Fibroblast of villous mesenchyme (primary cell): ENCODE data around the gene ARHGEF37. TPM values are rescaled to one million over a fixed set of nuclear protein-coding genes. Genes with fewer than 3 reads are reported as not detected.
A peak's percentile ranks its signal among the peaks of the same experiment; 100 is the strongest.

Source experiments
- DNase-seq: peaks from one replicate; pipeline ENCODE4 v3.0.0-alpha.2; 2010; ENCODE audit warnings: low read depth
- H3K4me3 ChIP-seq: 2 replicates; pipeline ENCODE4 v1.5.1; 2011; ENCODE audit warnings: low read depth, mild to moderate bottlenecking, low read length
- small RNA-seq: library from RNA; depleted of rRNA; stranded (forward); fragments of <200 nt; gene quantifications from one replicate; pipeline ENCODE3, GENCODE V24; 2012
- total RNA-seq: library from RNA; depleted of rRNA; stranded (reverse); fragments of >200 nt; gene quantifications from 2 replicates; pipeline ENCODE4 v1.2.3, GENCODE V29; 2012
- TF ChIP-seq, protein P1 (sequence below): IDR thresholded peaks from 2 replicates; pipeline ENCODE4 v1.5.1; 2012; ENCODE audit warnings: low read depth, mild to moderate bottlenecking, low read length; ENCODE audit not compliant: insufficient read depth

Gene ARHGEF37
- total RNA-seq, 1 donor = 0.43 TPM

DNA sequence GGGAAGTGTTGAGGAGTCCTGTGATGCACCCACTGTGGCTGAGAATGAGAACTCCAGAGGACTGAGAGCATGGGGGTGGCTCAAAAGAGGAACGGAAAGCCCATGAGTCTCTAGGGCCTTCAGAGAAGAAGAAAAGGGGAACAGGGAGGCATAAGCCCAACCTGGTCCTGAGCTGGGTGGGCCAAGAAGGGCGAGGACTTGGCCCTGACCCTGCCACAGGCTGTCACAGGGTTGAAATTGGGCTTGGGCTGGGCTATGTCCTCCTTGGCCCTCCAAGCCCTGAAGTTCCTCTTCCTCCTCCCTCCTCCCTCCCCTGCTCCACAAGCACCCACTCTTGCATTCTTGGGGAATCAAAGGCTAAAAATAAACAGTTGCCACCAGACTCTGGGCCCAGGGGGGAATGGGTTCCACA is 99.5 kb downstream of the ARHGEF37 start:
- TF ChIP-seq, protein P1, sequence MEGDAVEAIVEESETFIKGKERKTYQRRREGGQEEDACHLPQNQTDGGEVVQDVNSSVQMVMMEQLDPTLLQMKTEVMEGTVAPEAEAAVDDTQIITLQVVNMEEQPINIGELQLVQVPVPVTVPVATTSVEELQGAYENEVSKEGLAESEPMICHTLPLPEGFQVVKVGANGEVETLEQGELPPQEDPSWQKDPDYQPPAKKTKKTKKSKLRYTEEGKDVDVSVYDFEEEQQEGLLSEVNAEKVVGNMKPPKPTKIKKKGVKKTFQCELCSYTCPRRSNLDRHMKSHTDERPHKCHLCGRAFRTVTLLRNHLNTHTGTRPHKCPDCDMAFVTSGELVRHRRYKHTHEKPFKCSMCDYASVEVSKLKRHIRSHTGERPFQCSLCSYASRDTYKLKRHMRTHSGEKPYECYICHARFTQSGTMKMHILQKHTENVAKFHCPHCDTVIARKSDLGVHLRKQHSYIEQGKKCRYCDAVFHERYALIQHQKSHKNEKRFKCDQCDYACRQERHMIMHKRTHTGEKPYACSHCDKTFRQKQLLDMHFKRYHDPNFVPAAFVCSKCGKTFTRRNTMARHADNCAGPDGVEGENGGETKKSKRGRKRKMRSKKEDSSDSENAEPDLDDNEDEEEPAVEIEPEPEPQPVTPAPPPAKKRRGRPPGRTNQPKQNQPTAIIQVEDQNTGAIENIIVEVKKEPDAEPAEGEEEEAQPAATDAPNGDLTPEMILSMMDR = no peak
- no peak for DNase-seq

GRCh38 chr5:149681252-149681651 is 100.0 kb downstream of the ARHGEF37 start:
- no peak overlapping the region for H3K4me3 ChIP-seq
- DNase-seq = no peak
- TF ChIP-seq, protein P1 = no peak

More for the DNA sequence above, 99.5 kb downstream of the ARHGEF37 start:
- no peak overlapping the region for H3K4me3 ChIP-seq

DNA sequence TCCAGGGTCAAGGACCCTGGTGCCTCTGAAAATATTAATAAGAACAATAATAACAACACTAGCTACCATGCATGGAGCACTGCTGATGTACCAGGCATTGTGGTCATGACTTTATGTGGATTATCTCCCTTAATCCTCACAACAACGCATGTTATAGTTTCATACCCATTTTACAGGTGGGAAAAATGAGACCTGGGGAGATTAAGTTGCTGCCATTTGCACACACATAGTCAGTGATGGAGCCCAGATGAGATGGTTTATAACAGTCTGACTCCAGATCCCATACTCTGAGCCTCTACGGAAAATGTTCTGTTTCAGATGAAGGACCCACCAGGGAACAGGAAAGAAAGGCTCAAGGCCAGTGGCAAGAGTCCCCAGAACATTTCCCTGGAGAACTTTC is 100.6 kb downstream of the ARHGEF37 start:
- H3K4me3 ChIP-seq = no peak overlapping the region
- DNase-seq = no peak
- TF ChIP-seq, protein P1 = no peak

DNA sequence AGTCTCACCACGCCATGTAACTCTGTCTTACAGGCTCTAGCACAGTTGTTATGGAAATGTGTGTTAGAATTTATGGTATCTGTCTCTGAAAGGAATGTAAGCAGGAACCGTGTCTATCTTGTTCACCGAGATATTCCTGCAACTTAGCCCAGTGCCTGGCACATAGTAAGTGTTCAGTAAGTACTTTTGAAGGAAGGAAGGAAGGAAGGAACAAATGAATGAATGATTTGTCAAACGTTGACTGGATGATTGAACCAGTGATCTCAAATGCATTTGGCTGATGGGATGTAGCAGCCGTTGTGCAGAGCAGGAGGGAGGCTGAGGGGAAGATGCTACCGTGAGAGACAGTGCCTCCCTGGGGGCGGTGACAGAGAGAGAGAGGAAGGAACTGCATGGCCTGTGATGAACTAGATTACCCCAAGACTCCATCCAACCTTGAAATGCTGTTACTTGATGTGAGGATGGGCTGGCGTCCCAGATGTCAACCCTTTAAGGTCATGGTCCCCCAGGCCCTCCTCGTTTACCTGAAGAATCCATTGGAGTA is 101.3 kb downstream of the ARHGEF37 start:
- TF ChIP-seq, protein P1 = no peak

DNA sequence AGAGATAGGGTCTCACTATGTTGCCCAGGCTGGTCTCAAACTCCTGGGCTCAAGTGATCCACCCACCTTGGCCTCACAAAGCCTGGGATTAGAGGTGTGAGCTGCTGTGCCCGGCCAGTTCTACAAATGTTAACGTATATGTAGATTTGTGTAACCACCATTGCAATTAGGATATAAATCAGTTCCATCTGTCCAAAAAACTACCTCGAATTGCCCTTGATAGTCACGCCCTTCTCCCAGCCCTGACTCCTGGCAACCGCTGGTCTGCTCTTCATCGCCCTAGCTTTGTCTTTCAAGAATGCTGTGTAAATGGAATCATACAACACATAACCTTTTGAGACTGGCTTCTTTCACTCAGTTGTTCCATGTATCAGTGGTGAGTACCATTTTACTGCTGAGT is 102.7 kb downstream of the ARHGEF37 start:
- TF ChIP-seq, protein P1 = no peak
- no peak overlapping the region for H3K4me3 ChIP-seq
- no peak for DNase-seq

More for the DNA sequence above, 101.3 kb downstream of the ARHGEF37 start:
- H3K4me3 ChIP-seq = no peak overlapping the region
- DNase-seq = peak; percentile 18

GRCh38 chr5:149684371-149684770 is 103.1 kb downstream of the ARHGEF37 start:
- TF ChIP-seq, protein P1 = no peak
- peak; percentile 5 for DNase-seq
- H3K4me3 ChIP-seq = no peak overlapping the region

Small RNA genes lying within 50 kb of the gene (small RNA-seq; reads per million reads assigned to genes)
- gene RNU6-588P = not detected

Other genes with a start within 250 kb of the ARHGEF37 start
- 27.6 and 28.7 TPM in 2 replicates for gene GRPEL2, start 236.0 kb upstream of the ARHGEF37 start, total RNA-seq
- gene PCYOX1L, start 223.5 kb upstream of the ARHGEF37 start, total RNA-seq = 6.4 and 11.7 TPM in 2 replicates
- gene IL17B, start 202.2 kb upstream of the ARHGEF37 start, total RNA-seq = 1.3 TPM in 1 of 2 replicates, not detected in the other
- gene CSNK1A1, start 30.1 kb upstream of the ARHGEF37 start, total RNA-seq = 386 and 487 TPM in 2 replicates
- gene PPARGC1B, start 148.8 kb downstream of the ARHGEF37 start, total RNA-seq = 0.86 and 0.97 TPM in 2 replicates